ENCODE results near the gene BICDL1. TPM values are rescaled to one million over a fixed set of nuclear protein-coding genes. Genes with fewer than 3 reads are reported as not detected.

Gene BICDL1
- total and polyA plus RNA-seq, 10 of the 15 experiments (the other 5 are each of a cell fraction or from before 2014, with no cell fraction given): 0.72 to 12.3 (median 4.2) TPM

GRCh38 chr12:120134307-120134980 is 145.4 kb downstream of the BICDL1 start:
- ChIA-PET CTCF (interaction anchor here (2.7 to 4.9 kb wide), 2 partner anchors 13 to 67 kb away, joined by 19 to 57 read pairs; partner anchors contain the start of gene RPLP0), SMC1A (ENCODE audit: uncharacterized antibody, unreplicated experiment) (interaction anchor here (0.8 to 4.9 kb wide), 4 partner anchors 15 to 62 kb away, joined by 3 to 142 read pairs (median 12); partner anchors contain the start of gene RAB35), RAD21 (ENCODE audit: unreplicated experiment) (interaction anchor here (1.0 to 4.2 kb wide), 3 partner anchors 15 to 67 kb away, joined by 6 to 118 read pairs (median 25); partner anchors contain the start of genes RAB35 and RPLP0), POLR2A (interaction anchor here (0.5 to 8.1 kb wide), 4 partner anchors 16 to 68 kb away, joined by 3 to 141 read pairs (median 6); partner anchors contain the start of gene RAB35)
- FAIRE-seq: no peak
- no peaks in the 10 kb centered on the region for H3K9me3 ChIP-seq (replicated peaks; ENCODE audit: control insufficient read depth, insufficient read depth, low read length)
- DNase-seq (ENCODE audit: low read depth, low spot score): no peak
- BruUV-seq (replicated peaks): no TSS peak
- WGBS (ENCODE audit: insufficient coverage, insufficient replicate concordance, low lambda C conversion rate, missing lambda C conversion rate): 99% methylated on average over 20 of the region's 20 CpGs
- ATAC-seq: no peak
- H3K27me3 ChIP-seq (replicated peaks in 1 of 2; ENCODE audit: control insufficient read depth in 2 of 2, insufficient read depth in 2 of 2, low read length in 1 of 2): no peaks in the 10 kb centered on the region
- H3K4me3 ChIP-seq: no peak overlapping the region
- H3K27ac ChIP-seq (ENCODE audit: control insufficient read depth, insufficient read depth): no peak overlapping the region; the same call in 1 of the 2 replicates
- peak; percentile 15; the same call in 1 of the 2 replicates for TF ChIP-seq RUNX3 (IDR thresholded peaks at IDR 0.05; ENCODE audit: low read length)
- TF ChIP-seq ZNF207 (IDR thresholded peaks at IDR 0.05; ENCODE audit: borderline replicate concordance): no peak
- H3K9ac ChIP-seq (ENCODE audit: control insufficient read depth, insufficient read depth, low read length): no peak overlapping the region
- 0 out of 2 replicates have a peak overlapping the region, but pooled peaks have one; percentile 12 for H3K4me2 ChIP-seq (ENCODE audit: control insufficient read depth, insufficient read depth)
- intact Hi-C loops (cut with micrococcal nuclease; ENCODE audit: unreplicated experiment) (no loop called here), in situ Hi-C loops (cut with MboI) (no loop called here)
- peaks cover 55 to 60% of the 10 kb centered on the region in 2 experiments for H3K36me3 ChIP-seq (ENCODE audit: control insufficient read depth in 2 of 2, insufficient read depth in 2 of 2, low read length in 1 of 2)
- peaks cover 31% of the 10 kb centered on the region for H3K4me1 ChIP-seq (ENCODE audit: control insufficient read depth, insufficient read depth, low read length)
- no peaks in the 10 kb centered on the region for H4K20me1 ChIP-seq (ENCODE audit: control insufficient read depth, insufficient read depth)
- no peak overlapping the region for H2AFZ ChIP-seq (ENCODE audit: control insufficient read depth, low read depth, low read length)
- H3K79me2 ChIP-seq (ENCODE audit: control insufficient read depth, insufficient read depth, low read length): no peaks in the 10 kb centered on the region; the same call in 1 of the 2 replicates

GRCh38 chr12:120136093-120136770 is 147.2 kb downstream of the BICDL1 start:
- intact Hi-C loops (cut with micrococcal nuclease; ENCODE audit: unreplicated experiment) (no loop called here), in situ Hi-C loops (cut with MboI) (no loop called here)
- no peak overlapping the region for H3K27ac ChIP-seq (ENCODE audit: control insufficient read depth, insufficient read depth)
- peaks cover 31% of the 10 kb centered on the region for H3K4me1 ChIP-seq (ENCODE audit: control insufficient read depth, insufficient read depth, low read length)
- BruUV-seq (replicated peaks): no TSS peak
- ChIA-PET POLR2A (interaction anchor here (8.1 kb wide), 1 partner anchor 17 kb away, joined by 141 read pairs; the partner anchor contains the start of gene RAB35), RAD21 (ENCODE audit: unreplicated experiment) (interaction anchor here (1.1 kb wide), 1 partner anchor 25 kb away, joined by 3 read pairs; no protein-coding TSS in a partner anchor), SMC1A (ENCODE audit: uncharacterized antibody, unreplicated experiment) (no interaction called here), CTCF (no interaction called here)
- H3K9me3 ChIP-seq (replicated peaks; ENCODE audit: control insufficient read depth, insufficient read depth, low read length): no peaks in the 10 kb centered on the region
- H2AFZ ChIP-seq (ENCODE audit: control insufficient read depth, low read depth, low read length): no peak overlapping the region
- H4K20me1 ChIP-seq (ENCODE audit: control insufficient read depth, insufficient read depth): no peaks in the 10 kb centered on the region
- ATAC-seq (no peak), DNase-seq (ENCODE audit: low read depth, low spot score) (no peak), FAIRE-seq (no peak)
- no peak overlapping the region for H3K4me2 ChIP-seq (ENCODE audit: control insufficient read depth, insufficient read depth)
- H3K4me3 ChIP-seq: no peak overlapping the region
- H3K27me3 ChIP-seq (replicated peaks in 1 of 2; ENCODE audit: control insufficient read depth in 2 of 2, insufficient read depth in 2 of 2, low read length in 1 of 2): no peaks in the 10 kb centered on the region
- WGBS (ENCODE audit: insufficient coverage, insufficient replicate concordance, low lambda C conversion rate, missing lambda C conversion rate): 96% methylated on average over 11 of the region's 11 CpGs
- H3K9ac ChIP-seq (ENCODE audit: control insufficient read depth, insufficient read depth, low read length): no peak overlapping the region
- peaks cover 48 to 56% of the 10 kb centered on the region in 2 experiments; a peak in 3 of 4 replicates for H3K36me3 ChIP-seq (ENCODE audit: control insufficient read depth in 2 of 2, insufficient read depth in 2 of 2, low read length in 1 of 2)
- no peak for TF ChIP-seq MTA2 (IDR thresholded peaks at IDR 0.05; ENCODE audit: low read depth)
- no peak for TF ChIP-seq NFYA (IDR thresholded peaks at IDR 0.05; ENCODE audit: borderline replicate concordance, low read depth, low read length)
- H3K79me2 ChIP-seq (ENCODE audit: control insufficient read depth, insufficient read depth, low read length): no peaks in the 10 kb centered on the region; the same call in 1 of the 2 replicates
